K562 (cell line): Measurements from ENCODE around the gene KNL1. TPM values are rescaled to one million over a fixed set of nuclear protein-coding genes. Genes with fewer than 3 reads are reported as not detected.

Experiments
- CBX1 ChIP-seq: sonication (generic); IDR thresholded peaks from 2 replicates; pipeline ENCODE4 v1.6.1; 2016; ENCODE audit warnings: antibody characterized with exemption, low read depth, mild to moderate bottlenecking
- CBX5 ChIP-seq: IDR thresholded peaks from 2 replicates; pipeline ENCODE4 v1.6.1; 2014; ENCODE audit warnings: low read depth, borderline replicate concordance
- KAT7 ChIP-seq: sonication (generic); formaldehyde crosslinking; IDR thresholded peaks from 2 replicates; pipeline ENCODE4 v1.8.0; 2022; ENCODE audit warnings: missing genetic modification reagents, mild to moderate bottlenecking, borderline replicate concordance
- MTA1 ChIP-seq: fragments of 450-650 bp; IDR thresholded peaks from 2 replicates; pipeline ENCODE4 v1.6.1; 2017; ENCODE audit warnings: borderline replicate concordance
- PHB2 ChIP-seq: fragments of 450-650 bp; IDR thresholded peaks from 2 replicates; pipeline ENCODE4 v1.6.1; 2017; ENCODE audit warnings: low read depth
- PHTF2 ChIP-seq: fragments of 250-450 bp; sonication (Bioruptor Pico); IDR thresholded peaks from 2 replicates; pipeline ENCODE4 v1.5.0; 2021; ENCODE audit warnings: mild to moderate bottlenecking
- RREB1 ChIP-seq: fragments of 250-450 bp; sonication (Bioruptor Pico); IDR thresholded peaks from 2 replicates; pipeline ENCODE4 v1.4.0; 2020
- SMC3 ChIP-seq: conservative IDR thresholded peaks from 2 replicates; pipeline ENCODE4 v1.6.1; 2011; ENCODE audit warnings: low read depth, low read length, improper control_type of control experiment; ENCODE audit not compliant: insufficient read depth
- SREBF1 ChIP-seq: fragments of 150-350 bp; IDR thresholded peaks from 2 replicates; pipeline ENCODE4 v1.6.1; 2014; ENCODE audit warnings: antibody characterized with exemption, low read depth, low read length, borderline replicate concordance
- THRA ChIP-seq: fragments of 450-650 bp; IDR thresholded peaks from 2 replicates; pipeline ENCODE4 v1.6.1; 2017; ENCODE audit warnings: mild to moderate bottlenecking, moderate library complexity
- TSC22D4 ChIP-seq: fragments of 450-650 bp; IDR thresholded peaks from 2 replicates; pipeline ENCODE4 v1.6.1; 2016; ENCODE audit warnings: missing genetic modification characterization, missing biosample characterization, control low read depth
- ZBTB7A ChIP-seq: IDR thresholded peaks from 2 replicates; pipeline ENCODE4 v1.6.1; 2011; ENCODE audit warnings: low read depth, mild to moderate bottlenecking, low read length, moderate library complexity, borderline replicate concordance; ENCODE audit not compliant: control insufficient read depth
- ZFPM2 ChIP-seq: fragments of 250-450 bp; sonication (Bioruptor Pico); IDR thresholded peaks from 2 replicates; pipeline ENCODE4 v1.5.1; 2022; ENCODE audit warnings: mild to moderate bottlenecking
- ZNF232 ChIP-seq: sonication (generic); formaldehyde crosslinking; IDR thresholded peaks from 2 replicates; pipeline ENCODE4 v1.8.0; 2022; ENCODE audit warnings: mild to moderate bottlenecking, missing genetic modification reagents
- ZNF282 ChIP-seq: sonication (generic); formaldehyde crosslinking; IDR thresholded peaks from 2 replicates; pipeline ENCODE4 v1.8.1; 2023; ENCODE audit warnings: missing genetic modification reagents
- ZNF561 ChIP-seq: fragments of 450-650 bp; formaldehyde crosslinking; conservative IDR thresholded peaks from 2 replicates; pipeline ENCODE4 v1.4.0; 2020; ENCODE audit warnings: mild to moderate bottlenecking, moderate library complexity
- ZNF699 ChIP-seq: fragments of 250-450 bp; sonication (Bioruptor Pico); IDR thresholded peaks from 2 replicates; pipeline ENCODE4 v1.8.0; 2021; ENCODE audit warnings: mild to moderate bottlenecking, moderate library complexity; ENCODE audit not compliant: insufficient replicate concordance
- ZNF79 ChIP-seq: fragments of 250-450 bp; sonication (Bioruptor Pico); IDR thresholded peaks from 2 replicates; pipeline ENCODE4 v1.4.0; 2020; ENCODE audit warnings: low read depth, mild to moderate bottlenecking, moderate library complexity
- polyA plus RNA-seq, 8 experiments: library from polyadenylated mRNA; depleted of rRNA in 4 of 8; stranded (reverse) in 5 of 8; unstranded in 3 of 8; fragments of >200 nt; fragmentation: Nextera tagmentation in 2 of 8; fragmentation: Illumina TruSeq in 1 of 8; extraction: Ambion mirVana in 2 of 8; extraction: Trizol in 1 of 8; gene quantifications; 2 replicates each; pipeline versions ENCODE4 v1.2.1 to v1.2.3, GENCODE V29; 2011 to 2014; ENCODE audit warnings: inconsistent platforms in 1 of 8, missing spikeins in 1 of 8
- total RNA-seq, 7 experiments: library from RNA; depleted of rRNA in 6 of 7; stranded (reverse); fragments of >200 nt in 6 of 7; fragmentation: Illumina TruSeq in 2 of 7; extraction: Trizol in 2 of 7; gene quantifications; 2 replicates each; pipeline versions ENCODE4 v1.2.1 to v1.2.3, GENCODE V29; 2011 to 2021; ENCODE audit warnings: low replicate concordance in 1 of 7

Gene KNL1
- total and polyA plus RNA-seq, 9 of the 15 experiments (the other 6 are each of a cell fraction or from before 2014, with no cell fraction given) = 14.5 to 65.4 (median 34.6) TPM

- TF ChIP-seq RREB1 = no peak
- TF ChIP-seq TSC22D4 = no peak
- TF ChIP-seq PHTF2 (CRISPR knock-in tag) = no peak
- no peak for TF ChIP-seq SMC3
- TF ChIP-seq ZNF561 (CRISPR knock-in tag) = no peak
- TF ChIP-seq CBX1 = no peak
- no peak for TF ChIP-seq KAT7 (CRISPR knock-in tag)
- no peak for TF ChIP-seq ZNF232 (CRISPR knock-in tag)
- TF ChIP-seq MTA1 = peak; percentile 61; the same call in 1 of the 2 replicates
- no peak for TF ChIP-seq CBX5
- TF ChIP-seq ZFPM2 (CRISPR knock-in tag) = no peak
- TF ChIP-seq ZBTB7A = no peak
- no peak for TF ChIP-seq SREBF1
- no peak for TF ChIP-seq THRA
- TF ChIP-seq PHB2 = peak; percentile 91
- no peak for TF ChIP-seq ZNF79
- TF ChIP-seq ZNF699 = no peak
- no peak for TF ChIP-seq ZNF282 (CRISPR knock-in tag)
Observed at GRCh38 chr15:40558952-40559742, 34.9 kb upstream of the KNL1 start (continued).
